Measurements from ENCODE around the gene TMUB2.
"Not testable (repeated sequence)": the region's sequence is repeated elsewhere in the genome, so short reads cannot be mapped to it uniquely, and the experiment has no call there.

Gene TMUB2

GRCh38 chr17:44186307-44187130 lies at the start of gene TMUB2:
TSS of gene TMUB2 (plus strand) at chr17:44186972. CDS start at chr17:44187709, 737 bp downstream.
- peak; percentile 99 for DNase-seq

DNA sequence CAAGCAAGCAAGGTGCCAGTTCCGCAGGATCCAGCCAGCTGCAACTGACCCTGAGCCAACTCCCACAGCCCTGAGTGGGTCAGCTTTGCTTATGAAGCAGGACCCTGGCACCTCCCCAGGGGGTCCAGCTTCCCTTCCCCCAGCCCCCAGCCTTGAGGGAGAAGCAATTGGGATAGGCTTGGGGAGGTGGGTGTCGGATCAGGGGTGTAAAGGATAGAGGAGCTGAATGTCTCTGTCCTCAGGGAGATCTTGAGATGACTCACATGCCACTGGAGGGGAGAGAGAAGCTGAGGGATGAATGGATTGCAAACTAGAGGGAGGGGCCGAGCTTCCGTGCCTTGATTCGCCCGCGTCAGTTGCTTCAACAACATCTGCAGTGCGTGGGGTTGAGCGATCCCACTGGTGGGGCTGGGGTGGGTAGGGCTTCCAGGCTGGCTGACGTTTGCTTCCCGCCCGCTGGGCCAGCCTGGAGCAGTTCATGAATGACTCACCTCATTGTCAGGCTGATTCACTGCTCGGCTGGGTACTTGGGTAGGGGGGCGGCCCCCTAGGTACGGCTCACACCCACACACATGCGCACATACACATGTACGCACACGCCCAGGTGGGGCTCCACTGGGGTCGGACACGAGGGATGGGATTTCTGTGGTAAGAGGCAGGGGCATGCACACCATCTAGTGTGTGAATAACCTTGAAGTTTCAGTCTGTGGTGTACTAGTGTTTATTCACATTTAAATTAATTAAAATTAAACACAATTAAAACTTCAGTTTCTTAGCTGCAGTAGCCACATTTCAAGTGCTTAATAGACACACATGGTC lies 48.7 kb upstream of the TMUB2 start:
- peak; percentile 86 for DNase-seq

DNA sequence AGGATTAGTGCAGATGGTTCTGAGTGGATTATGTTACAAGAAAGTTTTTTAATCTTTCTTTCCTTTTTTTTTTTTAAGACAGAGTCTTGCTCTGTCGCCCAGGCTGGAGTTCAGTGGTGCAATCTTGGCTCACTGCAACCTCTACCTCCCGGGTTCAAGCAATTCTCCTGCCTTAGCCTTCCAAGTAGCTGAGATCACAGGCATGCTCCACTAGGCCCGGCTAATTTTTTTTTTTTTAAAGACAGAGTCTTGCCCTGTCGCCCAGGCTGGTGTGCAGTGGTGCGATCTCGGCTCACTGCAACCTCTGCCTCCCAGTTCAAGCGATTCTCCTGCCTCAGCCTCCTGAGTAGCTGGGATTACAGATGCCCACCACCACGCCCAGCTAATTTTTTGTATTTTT lies 42.9 kb upstream of the TMUB2 start:
- not testable (repeated sequence) for DNase-seq

DNA sequence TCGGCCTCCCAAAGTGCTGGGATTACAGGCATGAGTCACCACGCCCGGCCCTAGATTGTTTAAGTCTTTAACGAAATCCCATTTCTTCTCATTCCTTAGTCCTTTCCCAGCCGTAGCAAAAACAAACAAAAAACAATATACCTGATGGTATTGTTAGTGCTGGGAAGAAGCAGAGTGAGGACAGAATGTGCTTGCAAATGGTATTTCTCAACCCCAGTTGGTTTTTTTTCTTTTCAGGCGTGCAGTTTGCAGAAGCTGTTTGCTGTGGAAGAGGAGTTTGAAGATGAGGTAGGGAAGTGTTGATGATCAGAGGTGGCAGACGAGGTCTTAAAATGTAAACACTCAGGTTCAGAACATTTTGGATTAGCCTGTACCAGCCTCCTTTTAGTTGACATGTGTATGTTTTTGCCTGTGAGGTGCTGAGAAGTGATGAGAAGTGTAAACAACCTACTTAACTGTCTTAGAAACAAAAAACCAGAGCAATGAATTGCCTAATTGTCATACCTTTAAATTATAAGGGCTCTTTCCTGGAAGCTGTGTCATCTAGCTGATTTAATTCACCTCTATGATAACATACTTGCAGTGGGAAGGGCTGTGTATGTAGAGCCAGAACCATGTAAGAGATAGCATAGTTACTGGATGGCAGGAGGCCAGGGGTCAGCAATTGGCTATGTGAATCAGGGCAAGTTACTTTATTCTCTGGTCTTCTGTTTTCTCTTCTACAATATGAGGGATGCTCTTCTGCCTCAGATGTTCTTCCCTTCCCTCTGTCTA lies 41.6 kb upstream of the TMUB2 start:
- DNase-seq, result no peak

DNA sequence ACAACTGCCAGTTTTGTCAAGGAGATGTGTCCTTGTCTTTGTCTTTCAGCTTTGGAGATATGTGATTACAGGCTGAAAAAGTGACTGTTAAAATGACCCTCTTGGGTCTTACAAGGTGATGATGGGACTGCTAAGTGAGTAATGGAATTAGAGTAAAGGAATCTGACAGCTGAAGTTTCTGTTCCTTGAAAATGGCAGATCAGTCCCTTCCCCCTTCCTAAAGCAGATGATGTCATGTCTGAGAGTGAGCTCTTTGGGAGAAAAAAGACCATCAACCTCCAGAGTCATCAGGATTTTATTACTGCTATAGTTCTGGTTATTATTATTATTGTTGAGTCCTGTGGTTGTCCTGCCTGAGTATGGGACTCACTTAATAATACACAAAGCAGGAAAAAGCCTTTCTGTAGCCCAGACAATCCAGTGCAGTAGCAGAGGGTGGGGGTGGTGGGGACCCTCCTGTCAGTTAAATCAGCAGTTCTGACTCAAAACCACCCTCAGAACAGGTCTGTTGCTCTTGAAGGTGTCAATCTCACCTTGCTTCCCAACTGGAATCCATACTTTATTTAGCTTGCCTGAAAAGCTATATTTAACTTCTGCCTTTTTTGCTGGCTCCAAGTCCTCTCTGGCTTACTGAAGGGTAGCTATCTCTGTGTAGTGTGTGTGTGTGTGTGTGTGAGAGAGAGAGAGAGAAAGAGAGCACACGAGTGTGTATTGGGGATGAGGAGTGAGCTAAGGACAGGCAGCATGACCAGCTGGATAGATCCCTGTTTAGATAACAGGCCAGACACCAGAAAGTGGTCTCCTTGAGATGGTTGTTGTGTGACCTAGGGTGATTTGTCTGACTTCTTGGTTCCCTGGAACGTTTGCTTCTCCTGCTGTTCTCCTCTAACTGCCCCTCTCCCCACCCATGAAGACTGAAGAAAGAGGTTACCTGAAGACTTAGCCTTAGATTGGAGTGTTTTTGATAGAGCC lies 40.1 kb upstream of the TMUB2 start:
- no peak for DNase-seq

DNA sequence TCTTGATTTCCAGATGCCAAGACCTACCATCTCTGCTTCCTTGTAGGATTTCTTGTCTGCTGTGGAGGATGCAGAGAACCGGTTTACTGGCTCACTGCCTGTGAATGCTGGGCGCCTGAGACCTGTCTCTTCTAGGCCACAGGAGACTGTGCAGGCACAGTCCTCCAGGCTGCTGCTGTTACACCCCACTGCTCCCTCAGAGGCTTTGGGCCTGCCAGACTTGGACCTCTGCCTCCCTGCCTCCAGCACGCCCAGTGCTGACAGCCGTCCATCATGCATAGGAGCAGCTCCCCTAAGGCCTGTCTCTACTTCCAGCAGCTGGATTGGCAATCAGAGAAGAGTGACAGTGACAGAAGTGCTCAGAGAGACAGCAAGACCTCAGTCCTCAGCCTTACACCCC lies 39.0 kb upstream of the TMUB2 start:
- no peak for DNase-seq

DNA sequence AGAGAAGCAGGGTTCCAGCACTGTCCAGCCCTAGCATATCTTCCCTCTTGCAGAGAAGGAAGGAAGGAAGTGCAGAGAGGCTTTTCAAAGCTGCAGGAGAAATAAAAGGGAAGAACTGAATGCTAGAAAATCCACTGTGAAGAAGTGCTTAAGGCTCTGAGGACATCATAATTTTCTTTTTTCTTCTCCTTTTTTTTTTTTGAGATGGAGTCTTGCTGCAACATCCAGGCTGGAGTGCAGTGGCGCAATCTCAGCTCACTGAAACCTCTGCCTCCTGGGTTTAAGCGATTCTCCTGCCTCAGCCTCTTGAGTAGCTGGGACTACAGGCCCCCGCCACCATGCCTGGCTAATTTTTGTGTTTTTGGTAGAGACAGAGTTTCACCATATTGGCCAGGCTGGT lies 37.7 kb upstream of the TMUB2 start:
- DNase-seq, result not testable (repeated sequence)

DNA sequence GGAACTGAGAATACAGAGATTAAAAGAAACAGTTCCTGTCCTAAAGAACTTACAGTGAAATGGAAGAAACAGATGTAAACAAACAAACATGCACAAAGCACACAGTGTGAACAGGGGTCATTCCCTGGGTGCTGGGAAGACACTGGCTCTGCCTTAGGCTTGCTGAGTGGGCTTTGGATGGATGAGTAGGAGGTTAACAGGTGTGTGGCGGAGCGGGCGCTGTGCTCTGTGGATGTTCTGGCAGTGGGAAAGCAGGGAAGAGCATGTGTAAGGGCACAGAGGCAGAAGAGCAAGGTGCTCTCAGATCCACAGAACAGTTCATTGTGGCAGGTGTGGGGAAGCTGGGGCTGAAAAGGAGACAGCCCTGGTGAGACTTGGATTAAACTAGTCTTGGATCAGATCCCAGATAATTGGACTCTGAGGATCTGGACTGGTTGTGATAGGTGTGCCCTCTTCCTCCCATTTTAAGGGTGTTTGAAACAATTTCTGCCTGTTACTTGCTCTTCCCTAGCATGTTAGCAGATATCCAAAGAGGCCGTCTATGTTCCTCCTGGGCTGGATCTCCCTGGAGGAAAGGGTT lies 36.9 kb upstream of the TMUB2 start:
- DNase-seq, result no peak

GRCh38 chr17:44152875-44153274 lies 33.9 kb upstream of the TMUB2 start:
- no peak for DNase-seq

- DNase-seq, result no peak
These were observed 31.3 kb upstream of the TMUB2 start for GRCh38 chr17:44155488-44155887.

- peak; percentile 98 for DNase-seq
These were observed 27.1 kb upstream of the TMUB2 start for GRCh38 chr17:44159519-44160210.

GRCh38 chr17:44164476-44164875 lies 22.3 kb upstream of the TMUB2 start:
- DNase-seq, result no peak

GRCh38 chr17:44167181-44167861 lies 19.5 kb upstream of the TMUB2 start:
- DNase-seq, result no peak

GRCh38 chr17:44170135-44170498 lies 16.7 kb upstream of the TMUB2 start:
- no peak for DNase-seq

DNA sequence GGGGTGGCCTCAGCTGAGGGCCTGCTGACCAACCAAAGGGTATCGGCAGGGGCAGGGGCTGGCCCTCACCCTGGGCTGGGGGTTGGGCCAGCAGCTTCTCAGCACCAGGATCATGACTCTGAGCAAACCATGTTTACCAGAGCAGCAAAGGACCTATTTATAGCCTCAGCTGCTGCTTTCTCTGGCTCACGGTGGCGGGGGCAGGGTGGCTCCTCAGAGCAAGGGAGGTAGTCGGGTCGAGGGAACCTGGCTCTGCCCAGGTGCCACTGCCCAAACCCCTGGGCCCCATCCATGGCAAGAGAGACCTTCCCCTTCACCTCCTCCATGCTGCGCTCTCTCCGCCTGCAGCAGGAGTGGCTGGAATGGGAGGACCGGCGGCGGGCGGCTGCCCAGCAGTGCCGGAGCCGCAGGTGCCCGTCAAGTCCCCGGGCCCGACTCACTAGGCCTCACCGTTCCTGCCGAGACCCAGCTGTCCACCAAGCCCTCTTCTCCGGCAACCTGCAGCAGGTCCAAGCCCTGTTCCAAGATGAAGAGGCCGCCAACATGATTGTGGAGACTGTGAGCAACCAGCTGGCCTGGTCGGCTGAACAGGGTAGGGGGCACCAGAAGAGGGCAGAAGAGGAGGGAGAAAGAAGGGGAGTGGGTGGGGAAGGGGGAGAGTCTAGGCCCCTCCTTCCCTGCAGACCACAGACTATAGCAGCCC lies 16.1 kb upstream of the TMUB2 start, which contains the start of gene ASB16:
TSS of gene ASB16 (plus strand) at position 206 of the 703 bp plus-strand sequence. CDS start at position 292, 86 bp downstream.
- DNase-seq, result no peak

DNA sequence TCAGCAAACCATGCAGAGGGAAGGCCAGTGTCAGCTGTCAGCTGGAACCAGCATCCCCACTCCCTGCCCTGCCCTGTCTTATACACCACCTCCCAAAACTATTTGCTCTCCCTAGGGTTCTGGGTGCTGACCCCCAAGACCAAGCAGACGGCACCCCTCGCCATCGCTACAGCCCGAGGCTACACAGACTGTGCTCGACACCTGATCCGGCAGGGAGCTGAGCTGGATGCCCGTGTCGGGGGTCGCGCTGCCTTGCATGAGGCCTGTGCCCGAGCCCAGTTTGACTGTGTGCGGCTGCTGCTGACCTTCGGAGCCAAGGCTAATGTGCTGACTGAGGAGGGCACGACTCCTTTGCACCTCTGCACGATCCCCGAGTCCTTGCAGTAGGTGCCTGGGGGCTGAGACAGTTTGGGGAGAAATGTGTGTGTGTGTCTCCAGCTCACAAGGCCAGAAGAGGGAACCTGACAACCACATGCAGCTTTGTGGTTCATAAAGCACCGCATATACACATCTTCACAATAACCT lies 14.8 kb upstream of the TMUB2 start:
- no peak for DNase-seq

GRCh38 chr17:44174427-44174826 lies 12.3 kb upstream of the TMUB2 start:
- DNase-seq, result no peak

DNA sequence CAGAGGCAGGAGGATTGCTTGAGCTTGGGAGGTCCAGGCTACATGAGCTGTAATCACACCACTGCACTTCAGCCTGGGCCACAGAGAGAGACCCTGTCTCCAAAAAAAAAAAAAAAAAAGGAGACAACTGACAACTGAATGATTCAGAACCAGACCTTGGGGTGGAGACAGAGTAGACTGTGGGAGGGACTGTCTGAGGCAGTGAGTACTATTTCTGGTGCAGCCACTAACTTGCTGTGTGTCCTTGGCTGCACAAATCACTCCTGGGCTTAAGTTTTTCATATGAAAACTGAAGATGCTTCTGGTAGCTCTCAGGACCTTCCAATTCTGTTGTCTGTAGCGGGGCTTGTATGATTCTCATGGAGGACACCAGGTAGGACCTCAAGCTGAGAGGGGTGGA lies 10.5 kb upstream of the TMUB2 start:
- DNase-seq, result no peak
